Prostate gland (tissue), 2 donors: ENCODE measurements around the gene UBQLN1. TPM values are rescaled to one million over a fixed set of nuclear protein-coding genes. Genes with fewer than 3 reads are reported as not detected.
"Not testable (repeated sequence)": the region's sequence is repeated elsewhere in the genome, so short reads cannot be mapped to it uniquely, and the experiment has no call there.

Experiments used
- DNase-seq: peaks from one replicate; pipeline ENCODE4 v3.0.0-alpha.2; 2019; ENCODE audit warnings: low spot score
- H3K27ac ChIP-seq, 2 donors: fragments of 200-600 bp; sonication (generic); 2 replicates each; pipeline ENCODE4 v1.5.1; 2017 to 2019
- H3K27me3 ChIP-seq: fragments of 200-600 bp; sonication (generic); replicated peaks from 2 replicates; pipeline ENCODE4 v1.5.1; 2019; ENCODE audit not compliant: insufficient read depth
- H3K36me3 ChIP-seq, 2 donors: fragments of 200-600 bp; sonication (generic); 1 replicate in 1 of 2; 2 replicates in 1 of 2; pipeline versions ENCODE4 v1.5.1 to v1.8.1; 2017 to 2019
- H3K4me1 ChIP-seq: fragments of 200-600 bp; sonication (generic); replicated peaks from 2 replicates; pipeline ENCODE4 v1.5.1; 2019
- H3K4me3 ChIP-seq, 2 donors: fragments of 200-600 bp; sonication (generic); 2 replicates each; pipeline ENCODE4 v1.5.1; 2017 to 2019
- H3K9me3 ChIP-seq: fragments of 200-600 bp; sonication (generic); 2 replicates; pipeline ENCODE4 v1.5.1; 2017
- POLR2A ChIP-seq: fragments of 450-650 bp; IDR thresholded peaks from one replicate; pipeline ENCODE4 v1.6.1; 2016; ENCODE audit warnings: antibody characterized with exemption, mild to moderate bottlenecking
- POLR2AphosphoS5 ChIP-seq: sonication (generic); formaldehyde crosslinking; IDR thresholded peaks from one replicate; pipeline ENCODE4 v1.6.1; 2017; ENCODE audit warnings: antibody characterized with exemption
- WGBS: methylation state at CpG from one replicate; pipeline ENCODE4 v1.1.5; 2018; 5-methylcytosine and 5-hydroxymethylcytosine counted together
- intact Hi-C: fragments of 100-400 bp; cut with DNase I; formaldehyde crosslinking; loops from one replicate; pipeline ENCODE4 v1.14.2; 2022
- total RNA-seq, 2 donors: library from RNA; depleted of rRNA; stranded (reverse); fragments of >200 nt; gene quantifications; one replicate each; pipeline ENCODE4 v1.1.0, GENCODE V29; 2016
- TF ChIP-seq, protein P1 (sequence below), 4 experiments: fragments of 200-600 bp in 2 of 4; fragments of 450-650 bp in 2 of 4; sonication (generic) in 2 of 4; IDR thresholded peaks; 1 replicate in 3 of 4; 2 replicates in 1 of 4; pipeline ENCODE4 v1.5.1; 2016 to 2019; ENCODE audit warnings: antibody characterized with exemption in 4 of 4, mild to moderate bottlenecking in 2 of 4, moderate library complexity in 2 of 4

Gene UBQLN1
- total RNA-seq, 2 donors from 2014 or later: 106 to 155 TPM

DNA sequence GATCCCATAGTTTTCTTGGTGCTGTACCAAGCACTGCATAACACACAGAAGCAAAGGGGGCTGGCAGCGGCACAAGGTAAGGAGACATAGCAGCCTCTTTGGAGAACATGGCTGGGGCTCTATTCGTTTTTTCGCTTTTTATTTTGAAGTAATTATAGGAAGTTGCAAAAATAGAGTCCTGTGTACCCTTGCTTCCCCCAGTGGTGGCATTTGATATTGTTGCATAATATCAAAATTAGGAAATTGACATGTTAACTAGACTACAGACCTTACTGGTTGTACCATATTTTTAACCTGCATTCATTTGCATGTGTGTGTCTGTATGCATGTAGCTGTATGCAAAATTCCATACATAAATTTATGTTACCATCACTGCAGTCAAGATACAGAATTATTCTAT is 6.6 kb upstream of the UBQLN1 start:
- TF ChIP-seq POLR2A (no peak), POLR2AphosphoS5 (no peak)
- TF ChIP-seq, protein P1, sequence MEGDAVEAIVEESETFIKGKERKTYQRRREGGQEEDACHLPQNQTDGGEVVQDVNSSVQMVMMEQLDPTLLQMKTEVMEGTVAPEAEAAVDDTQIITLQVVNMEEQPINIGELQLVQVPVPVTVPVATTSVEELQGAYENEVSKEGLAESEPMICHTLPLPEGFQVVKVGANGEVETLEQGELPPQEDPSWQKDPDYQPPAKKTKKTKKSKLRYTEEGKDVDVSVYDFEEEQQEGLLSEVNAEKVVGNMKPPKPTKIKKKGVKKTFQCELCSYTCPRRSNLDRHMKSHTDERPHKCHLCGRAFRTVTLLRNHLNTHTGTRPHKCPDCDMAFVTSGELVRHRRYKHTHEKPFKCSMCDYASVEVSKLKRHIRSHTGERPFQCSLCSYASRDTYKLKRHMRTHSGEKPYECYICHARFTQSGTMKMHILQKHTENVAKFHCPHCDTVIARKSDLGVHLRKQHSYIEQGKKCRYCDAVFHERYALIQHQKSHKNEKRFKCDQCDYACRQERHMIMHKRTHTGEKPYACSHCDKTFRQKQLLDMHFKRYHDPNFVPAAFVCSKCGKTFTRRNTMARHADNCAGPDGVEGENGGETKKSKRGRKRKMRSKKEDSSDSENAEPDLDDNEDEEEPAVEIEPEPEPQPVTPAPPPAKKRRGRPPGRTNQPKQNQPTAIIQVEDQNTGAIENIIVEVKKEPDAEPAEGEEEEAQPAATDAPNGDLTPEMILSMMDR (IDR thresholded peaks at IDR 0.05): peak in 2 of 4 experiments; percentile 9 to 10
- no peaks in the 10 kb centered on the region for H3K36me3 ChIP-seq
- H3K4me1 ChIP-seq: no peaks in the 10 kb centered on the region
- no peak for DNase-seq
- intact Hi-C loops: no loop called here
- H3K9me3 ChIP-seq: no peaks in the 10 kb centered on the region
- no peak overlapping the region for H3K27ac ChIP-seq
- no peaks in the 10 kb centered on the region for H3K27me3 ChIP-seq
- no peak overlapping the region for H3K4me3 ChIP-seq
- WGBS: 71% methylated on average over 3 of the region's 3 CpGs

DNA sequence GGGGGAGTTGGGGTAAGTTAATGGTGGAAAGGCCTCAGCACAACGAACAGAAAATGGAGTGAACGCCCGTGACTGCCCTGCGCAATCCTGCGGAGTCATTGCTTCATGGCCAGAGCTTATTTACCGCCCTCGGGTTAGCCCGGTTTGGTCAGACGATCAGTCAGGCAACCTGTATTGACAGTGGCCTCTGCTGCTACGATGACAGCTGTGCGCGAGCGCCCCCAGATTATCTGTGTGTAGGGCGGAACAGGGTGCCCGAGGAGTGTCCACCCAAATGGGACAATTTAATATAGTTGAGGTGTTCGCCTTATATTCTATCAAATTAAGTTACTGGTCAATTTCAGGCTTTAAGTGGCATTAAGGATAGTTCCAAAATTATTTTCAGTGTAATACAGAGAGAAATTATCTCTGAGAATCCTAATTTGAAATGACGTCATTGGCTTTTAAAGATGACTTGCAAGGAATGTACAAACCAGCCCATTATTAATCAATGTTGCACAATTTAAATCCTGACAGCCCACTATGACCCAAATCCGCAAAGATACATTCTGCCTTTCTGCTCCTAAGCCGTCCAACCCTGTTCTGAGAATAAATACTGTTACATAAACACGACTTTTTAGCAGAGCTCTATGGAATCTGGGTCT is 879 bp upstream of the UBQLN1 start:
- peak; percentile 85 for DNase-seq
- 14% methylated on average over 20 of the region's 20 CpGs for WGBS

DNA sequence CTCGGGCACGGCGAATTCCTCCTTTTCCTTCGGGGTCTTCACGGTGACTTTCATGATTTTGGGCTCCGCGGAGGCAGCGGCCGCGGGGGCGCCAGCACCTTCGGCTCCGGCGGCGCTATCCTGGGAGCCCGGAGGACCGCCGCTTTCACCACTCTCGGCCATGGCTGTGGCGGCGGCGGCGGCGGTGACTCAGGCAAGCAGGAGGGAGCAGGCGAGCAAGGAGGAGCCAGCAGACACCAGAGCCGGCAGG is 315 bp downstream of the UBQLN1 start:
- WGBS: under 1% methylated on average over 26 of the region's 26 CpGs
- intact Hi-C loops: no loop called here
- Histone ChIP-seq H3K4me1 (no peaks in the 10 kb centered on the region), H3K27me3 (no peaks in the 10 kb centered on the region), H3K9me3 (no peaks in the 10 kb centered on the region), H3K36me3 (no peaks in the 10 kb centered on the region), H3K4me3 (peak overlapping the region; percentile 94 to 97), H3K27ac (peak overlapping the region; percentile 99 to 100)
- no peak for TF ChIP-seq POLR2A
- TF ChIP-seq, protein P1 (IDR thresholded peaks at IDR 0.05): no peak
- TF ChIP-seq POLR2AphosphoS5: no peak
- DNase-seq: no peak

More for the DNA sequence above, 879 bp upstream of the UBQLN1 start:
- peak overlapping the region; percentile 99 to 100 for H3K27ac ChIP-seq
- peak overlapping the region; percentile 94 to 97 for H3K4me3 ChIP-seq
- H3K36me3 ChIP-seq: no peaks in the 10 kb centered on the region
- no peaks in the 10 kb centered on the region for H3K4me1 ChIP-seq
- H3K9me3 ChIP-seq: no peaks in the 10 kb centered on the region
- intact Hi-C loops: no loop called here
- no peaks in the 10 kb centered on the region for H3K27me3 ChIP-seq
- TF ChIP-seq POLR2A (no peak), POLR2AphosphoS5 (peak; percentile 3)
- TF ChIP-seq, protein P1 (IDR thresholded peaks at IDR 0.05): peak in 3 of 4 experiments; percentile 24 to 40 (median 28)

DNA sequence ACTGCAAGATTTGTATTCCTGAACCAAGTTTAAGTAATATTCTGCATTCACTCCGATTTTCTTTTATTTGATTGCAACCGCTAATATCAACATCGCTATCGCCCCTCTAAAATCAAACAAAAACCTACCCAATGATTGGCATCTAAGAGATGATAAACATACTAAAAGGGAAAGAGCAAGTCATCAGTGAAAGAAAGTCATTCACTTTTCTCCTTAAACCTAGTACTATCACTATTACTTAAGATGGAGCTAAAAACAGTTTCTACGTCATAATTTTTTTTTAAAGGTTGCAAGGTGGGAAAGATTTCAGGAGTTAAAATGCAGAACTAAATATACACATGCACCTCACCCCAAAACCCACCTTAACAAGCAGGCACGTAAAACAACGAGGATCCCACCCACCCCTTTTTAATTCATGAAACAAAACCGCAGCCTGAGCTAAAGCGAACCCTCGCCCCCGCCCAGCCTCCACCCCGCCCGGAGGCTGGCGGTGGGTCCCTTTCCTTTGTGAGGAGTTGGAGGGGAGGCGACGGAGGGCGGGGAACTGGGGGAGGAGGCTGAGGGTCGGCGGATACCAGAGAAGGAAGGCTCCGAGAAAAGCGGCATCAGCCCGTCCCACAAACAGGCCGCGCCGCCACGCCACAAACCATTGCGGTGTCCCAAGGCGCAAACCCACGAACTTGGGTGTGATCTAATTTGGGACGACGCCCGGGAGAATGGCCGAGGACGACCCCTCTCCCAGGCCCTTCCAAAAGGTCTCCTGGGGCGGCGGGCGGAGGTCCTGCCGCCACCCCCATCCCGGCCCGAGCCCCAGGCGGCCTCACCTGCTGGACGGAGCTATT is 861 bp downstream of the UBQLN1 start:
- no peaks in the 10 kb centered on the region for H3K4me1 ChIP-seq
- H3K27ac ChIP-seq: peak overlapping the region; percentile 99 to 100
- TF ChIP-seq, protein P1 (IDR thresholded peaks at IDR 0.05): no peak
- TF ChIP-seq POLR2A: no peak
- TF ChIP-seq POLR2AphosphoS5: no peak
- DNase-seq: peak; percentile 19
- WGBS: under 1% methylated on average over 42 of the region's 42 CpGs
- no peaks in the 10 kb centered on the region for H3K36me3 ChIP-seq
- peak overlapping the region; percentile 94 to 97 for H3K4me3 ChIP-seq
- H3K9me3 ChIP-seq: no peaks in the 10 kb centered on the region
- intact Hi-C loops: no loop called here
- no peaks in the 10 kb centered on the region for H3K27me3 ChIP-seq

DNA sequence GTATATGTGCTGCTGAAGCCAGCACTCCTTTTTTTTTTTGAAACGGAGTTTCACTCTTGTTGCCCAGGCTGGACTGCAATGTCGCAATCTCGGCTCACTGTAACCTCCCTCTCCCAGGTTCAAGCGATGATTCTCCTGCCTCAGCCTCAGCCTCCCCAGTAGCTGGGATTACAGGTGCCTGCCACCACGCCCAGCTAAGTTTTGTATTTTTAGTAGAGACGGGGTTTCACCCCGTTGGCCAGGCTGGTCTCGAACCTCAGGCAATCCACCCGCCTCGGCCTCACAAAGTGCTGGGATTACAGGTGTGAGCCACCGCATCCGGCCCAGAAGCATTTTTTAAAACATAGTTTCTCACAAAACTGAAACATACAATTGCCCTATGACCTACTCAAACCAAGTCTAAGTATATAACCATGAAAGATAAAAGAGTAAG is 2.5 kb downstream of the UBQLN1 start:
- H3K36me3 ChIP-seq, H3K4me3 ChIP-seq, H3K4me1 ChIP-seq, DNase-seq, H3K27me3 ChIP-seq, intact Hi-C loops, H3K27ac ChIP-seq, H3K9me3 ChIP-seq: not testable (repeated sequence)
- WGBS: 98% methylated on average over 12 of the region's 12 CpGs
